Trophoblast cell (in vitro differentiated cells and primary cell): ENCODE measurements around the gene CTIF.

Source experiments
- DNase-seq, 2 donors: peaks; one replicate each; pipeline ENCODE4 v3.0.0-alpha.2; 2016
- H2AFZ ChIP-seq: 2 replicates; pipeline ENCODE4 v1.6.1; 2013; ENCODE audit warnings: low read length, moderate library complexity, mild to moderate bottlenecking; ENCODE audit not compliant: insufficient read depth, poor library complexity
- H2AK5ac ChIP-seq: 2 replicates; pipeline ENCODE4 v1.6.1; 2013; ENCODE audit warnings: mild to moderate bottlenecking, low read length
- H2BK120ac ChIP-seq: 2 replicates; pipeline ENCODE4 v1.6.1; 2013; ENCODE audit warnings: low read length, mild to moderate bottlenecking, moderate library complexity; ENCODE audit not compliant: insufficient read depth, poor library complexity
- H2BK12ac ChIP-seq: 2 replicates; pipeline ENCODE4 v1.6.1; 2013; ENCODE audit warnings: mild to moderate bottlenecking, low read length, moderate library complexity
- H2BK5ac ChIP-seq: 2 replicates; pipeline ENCODE4 v1.6.1; 2013; ENCODE audit warnings: low read length, low read depth, moderate library complexity, mild to moderate bottlenecking; ENCODE audit not compliant: poor library complexity
- H3K14ac ChIP-seq: 2 replicates; pipeline ENCODE4 v1.6.1; 2013; ENCODE audit warnings: mild to moderate bottlenecking, low read length
- H3K18ac ChIP-seq: 2 replicates; pipeline ENCODE4 v1.6.1; 2013; ENCODE audit warnings: mild to moderate bottlenecking, low read length
- H3K23ac ChIP-seq: 2 replicates; pipeline ENCODE4 v1.6.1; 2013; ENCODE audit warnings: low read length
- H3K27ac ChIP-seq: 2 replicates; pipeline ENCODE4 v1.5.1; 2013; ENCODE audit warnings: low read depth, mild to moderate bottlenecking, inconsistent platforms, low read length, moderate library complexity
- H3K27me3 ChIP-seq: 2 replicates; pipeline ENCODE4 v1.6.1; 2013; ENCODE audit warnings: inconsistent platforms, mild to moderate bottlenecking, low read length, moderate library complexity; ENCODE audit not compliant: insufficient read depth
- H3K36me3 ChIP-seq, 2 experiments: 1 replicate in 1 of 2; 2 replicates in 1 of 2; pipeline ENCODE4 v1.6.1; 2013; ENCODE audit warnings: low read length in 2 of 2, mild to moderate bottlenecking in 2 of 2, moderate library complexity in 1 of 2; ENCODE audit not compliant: insufficient read depth in 2 of 2, control insufficient read depth in 1 of 2
- H3K4ac ChIP-seq: 2 replicates; pipeline ENCODE4 v1.6.1; 2013; ENCODE audit warnings: low read depth, mild to moderate bottlenecking, low read length, moderate library complexity
- H3K4me1 ChIP-seq, 2 experiments: 1 replicate in 1 of 2; 2 replicates in 1 of 2; pipeline ENCODE4 v1.6.1; 2013; ENCODE audit warnings: low read length in 2 of 2, mild to moderate bottlenecking in 2 of 2, moderate library complexity in 1 of 2; ENCODE audit not compliant: insufficient read depth in 2 of 2, control insufficient read depth in 1 of 2
- H3K4me2 ChIP-seq: 2 replicates; pipeline ENCODE4 v1.6.1; 2013; ENCODE audit warnings: inconsistent platforms, mild to moderate bottlenecking, low read length, moderate library complexity
- H3K4me3 ChIP-seq: 2 replicates; pipeline ENCODE4 v1.5.1; 2013; ENCODE audit warnings: mild to moderate bottlenecking, low read depth, low read length, inconsistent platforms
- H3K79me1 ChIP-seq: one replicate; pipeline ENCODE4 v1.6.1; 2013; ENCODE audit warnings: low read length
- H3K79me2 ChIP-seq: 2 replicates; pipeline ENCODE4 v1.6.1; 2013; ENCODE audit warnings: low read length, mild to moderate bottlenecking; ENCODE audit not compliant: control insufficient read depth, insufficient read depth, poor library complexity
- H3K9ac ChIP-seq: 2 replicates; pipeline ENCODE4 v1.6.1; 2013; ENCODE audit warnings: mild to moderate bottlenecking, low read length
- H3K9me3 ChIP-seq: 2 replicates; pipeline ENCODE4 v1.6.1; 2013; ENCODE audit warnings: low read depth, mild to moderate bottlenecking, control low read depth, inconsistent platforms, low read length; ENCODE audit not compliant: insufficient read depth
- H4K12ac ChIP-seq: 2 replicates; pipeline ENCODE4 v1.6.1; 2013; ENCODE audit warnings: low read depth, mild to moderate bottlenecking, low read length, moderate library complexity
- H4K8ac ChIP-seq: 2 replicates; pipeline ENCODE4 v1.6.1; 2013; ENCODE audit warnings: low read depth, mild to moderate bottlenecking, low read length, moderate library complexity
- H4K91ac ChIP-seq: one replicate; pipeline ENCODE4 v1.6.1; 2013; ENCODE audit warnings: low read depth, mild to moderate bottlenecking, low read length, moderate library complexity
- WGBS: extraction: QIAGEN DNeasy Blood & Tissue Kit; methylation state at CpG from one replicate; pipeline ENCODE4 v1.1.7; 2013; ENCODE audit warnings: missing lambda C conversion rate; ENCODE audit not compliant: insufficient read length, insufficient coverage; ENCODE audit errors: extremely low coverage; 5-methylcytosine and 5-hydroxymethylcytosine counted together

CTIF gene

DNA sequence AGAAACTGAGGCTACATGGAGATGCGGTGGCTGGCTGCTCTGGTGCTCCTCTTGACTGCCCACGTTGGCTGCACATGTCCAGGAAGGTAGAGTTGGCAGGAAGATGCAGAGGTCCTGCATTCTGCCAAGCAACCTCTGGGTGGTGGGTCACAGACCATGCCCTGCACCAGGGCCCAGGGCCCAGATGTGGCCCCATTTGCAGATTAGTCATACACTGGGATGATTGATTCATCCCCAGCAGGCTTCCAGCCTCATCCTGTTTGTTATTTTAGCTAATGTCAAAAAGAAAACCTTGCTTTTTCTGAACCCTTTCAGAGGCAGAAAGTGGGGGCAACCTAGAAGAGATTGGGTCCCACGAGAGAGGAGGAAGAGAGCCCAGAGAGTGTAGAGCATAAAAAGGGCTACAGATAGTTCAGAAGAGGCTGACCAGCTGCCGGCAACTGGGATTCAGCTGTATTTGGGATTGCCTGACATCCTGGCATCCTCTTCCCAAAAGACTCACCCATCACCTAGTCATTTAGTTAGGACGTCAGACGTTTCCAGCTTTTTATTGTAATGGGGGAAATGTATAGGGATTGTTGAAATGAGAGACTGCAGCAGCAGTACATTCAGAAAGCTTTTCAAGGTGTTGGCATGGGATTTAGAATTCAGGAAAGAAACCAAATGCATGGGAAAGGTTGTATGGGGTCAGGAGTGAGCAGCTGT is 101.9 kb downstream of the CTIF start:
- Histone ChIP-seq H2BK120ac (no peak overlapping the region), H3K18ac (no peak overlapping the region), H4K8ac (no peak overlapping the region), H3K27me3 (no peaks in the 10 kb centered on the region), H3K79me1 (no peaks in the 10 kb centered on the region), H3K4me3 (no peak overlapping the region), H3K4me2 (no peak overlapping the region), H3K9me3 (no peaks in the 10 kb centered on the region), H2AK5ac (no peak overlapping the region), H2BK5ac (no peak overlapping the region), H3K4me1 (peaks cover 3% of the 10 kb centered on the region in 2 experiments), H3K14ac (no peak overlapping the region), H2AFZ (no peak overlapping the region), H3K27ac (no peak overlapping the region), H3K23ac (no peak overlapping the region), H3K4ac (no peak overlapping the region), H2BK12ac (no peak overlapping the region), H4K12ac (no peak overlapping the region), H3K9ac (no peak overlapping the region), H4K91ac (no peak overlapping the region), H3K79me2 (no peaks in the 10 kb centered on the region), H3K36me3 (peaks cover 10 to 14% of the 10 kb centered on the region in 2 experiments)
- DNase-seq: no peak
- no CpG with 5 or more reads among the region's 6 CpGs for WGBS

DNA sequence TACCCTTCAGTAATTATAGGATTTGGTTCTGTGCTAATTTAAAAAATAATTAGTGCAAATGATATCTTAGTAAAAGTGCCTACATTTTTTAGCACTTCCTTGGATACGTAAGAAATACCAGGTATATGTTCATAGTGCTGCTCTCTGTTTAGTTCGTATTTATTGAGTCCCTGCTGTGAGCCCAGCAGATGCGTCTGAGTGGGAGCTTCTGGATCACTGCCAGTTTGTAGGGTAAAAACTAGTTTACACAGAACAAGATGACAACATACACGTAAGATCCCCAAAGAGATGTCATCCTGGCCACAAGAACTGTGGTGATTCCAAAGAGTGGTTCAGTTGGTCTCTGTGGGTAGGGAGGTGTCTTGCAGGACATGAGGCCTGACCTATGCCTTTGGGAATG is 103.2 kb downstream of the CTIF start:
- no peak overlapping the region for H2BK5ac ChIP-seq
- H3K4me2 ChIP-seq: no peak overlapping the region
- no peak overlapping the region for H3K4me3 ChIP-seq
- no peak overlapping the region for H3K9ac ChIP-seq
- no peak overlapping the region for H2BK12ac ChIP-seq
- no peak overlapping the region for H4K91ac ChIP-seq
- DNase-seq: no peak
- H3K4ac ChIP-seq: no peak overlapping the region
- no peak overlapping the region for H3K23ac ChIP-seq
- H3K18ac ChIP-seq: no peak overlapping the region
- H3K14ac ChIP-seq: no peak overlapping the region
- WGBS: no CpG with 5 or more reads among the region's 4 CpGs
- no peak overlapping the region for H2AFZ ChIP-seq
- no peaks in the 10 kb centered on the region for H3K79me2 ChIP-seq
- H3K4me1 ChIP-seq: peaks cover 3 to 5% of the 10 kb centered on the region in 2 experiments
- no peak overlapping the region for H4K12ac ChIP-seq
- no peak overlapping the region for H2AK5ac ChIP-seq
- H3K27ac ChIP-seq: no peak overlapping the region
- H4K8ac ChIP-seq: no peak overlapping the region
- peaks cover 8 to 14% of the 10 kb centered on the region in 2 experiments for H3K36me3 ChIP-seq
- H3K9me3 ChIP-seq: no peaks in the 10 kb centered on the region
- H3K27me3 ChIP-seq: no peaks in the 10 kb centered on the region
- H2BK120ac ChIP-seq: no peak overlapping the region
- no peaks in the 10 kb centered on the region for H3K79me1 ChIP-seq

DNA sequence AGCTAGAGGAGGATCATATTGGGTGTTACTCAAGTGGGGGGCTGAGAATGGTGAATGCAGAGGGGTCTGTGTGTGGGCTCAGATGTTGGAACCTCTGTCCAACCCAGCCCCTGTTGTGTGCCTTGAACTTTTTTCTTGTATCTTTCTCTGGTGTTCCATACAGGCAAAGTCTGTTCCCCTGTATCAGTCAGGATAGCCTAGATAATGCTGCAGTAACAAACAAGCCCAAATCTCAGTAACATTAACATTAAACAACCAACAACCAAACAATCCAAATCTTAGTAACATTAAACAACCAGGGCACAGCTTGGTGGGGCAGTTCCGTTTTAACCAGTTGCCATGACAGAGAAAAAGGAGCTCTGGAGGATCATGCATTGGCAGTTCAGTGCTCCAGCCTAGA is 103.7 kb downstream of the CTIF start:
- DNase-seq: no peak
- Histone ChIP-seq H3K23ac (no peak overlapping the region), H3K79me2 (no peaks in the 10 kb centered on the region), H3K9me3 (no peaks in the 10 kb centered on the region), H2BK5ac (no peak overlapping the region), H2AFZ (no peak overlapping the region), H4K12ac (no peak overlapping the region), H3K27ac (no peak overlapping the region), H3K79me1 (no peaks in the 10 kb centered on the region), H3K27me3 (no peaks in the 10 kb centered on the region), H3K14ac (no peak overlapping the region), H2BK120ac (no peak overlapping the region), H4K91ac (no peak overlapping the region), H2AK5ac (no peak overlapping the region), H2BK12ac (no peak overlapping the region), H3K36me3 (peaks cover 3 to 12% of the 10 kb centered on the region in 2 experiments), H3K4ac (no peak overlapping the region), H3K4me2 (no peak overlapping the region), H3K9ac (no peak overlapping the region), H4K8ac (no peak overlapping the region), H3K18ac (no peak overlapping the region), H3K4me1 (peaks cover 3 to 7% of the 10 kb centered on the region in 2 experiments), H3K4me3 (no peak overlapping the region)
- WGBS: no CpG with 5 or more reads among the region's 1 CpG

DNA sequence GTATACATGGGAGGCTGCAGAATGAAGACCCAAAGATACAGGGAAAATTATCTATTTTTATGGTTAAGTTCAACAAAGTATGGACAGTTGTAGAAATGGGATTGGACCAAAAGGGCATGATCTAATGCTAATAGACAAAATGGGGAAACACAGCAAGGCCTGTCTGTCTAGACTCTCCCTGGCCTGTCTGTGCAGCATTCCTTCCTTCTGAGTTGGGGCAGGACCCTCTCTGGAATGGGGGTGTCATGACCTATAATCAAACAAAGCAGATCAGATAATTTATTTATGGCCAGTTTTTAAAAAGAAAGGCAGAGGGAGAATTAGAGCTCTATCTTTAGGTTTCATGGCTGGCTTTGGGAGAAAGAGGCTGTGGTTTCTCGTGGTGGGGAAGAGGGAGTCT is 104.4 kb downstream of the CTIF start:
- Histone ChIP-seq H3K23ac (no peak overlapping the region), H3K79me1 (no peaks in the 10 kb centered on the region), H3K4me2 (no peak overlapping the region), H2AFZ (no peak overlapping the region), H3K27ac (no peak overlapping the region), H2BK120ac (no peak overlapping the region), H2AK5ac (no peak overlapping the region), H3K9ac (no peak overlapping the region), H4K8ac (no peak overlapping the region), H3K9me3 (peaks cover 2% of the 10 kb centered on the region), H3K4me3 (no peak overlapping the region), H3K4ac (no peak overlapping the region), H4K91ac (no peak overlapping the region), H4K12ac (no peak overlapping the region), H3K14ac (no peak overlapping the region), H2BK5ac (no peak overlapping the region), H3K79me2 (no peaks in the 10 kb centered on the region), H3K27me3 (no peaks in the 10 kb centered on the region), H3K36me3 (peaks cover 2 to 12% of the 10 kb centered on the region in 2 experiments), H3K4me1 (peaks cover 3 to 7% of the 10 kb centered on the region in 2 experiments), H3K18ac (no peak overlapping the region), H2BK12ac (no peak overlapping the region)
- no peak for DNase-seq
- WGBS: no CpG with 5 or more reads among the region's 1 CpG
